H1 (cell line): ENCODE data around the gene ACHE. TPM values are rescaled to one million over a fixed set of nuclear protein-coding genes. Genes with fewer than 3 reads are reported as not detected.

Experiments used
- CTCF ChIA-PET: fragments of 300-600 bp; sonication (Branson Sonifier 250); formaldehyde crosslinking; loops from one replicate; lab custom pipeline; 2021; ENCODE audit not compliant: partially characterized antibody; lab: Charles Lee
- POLR2A ChIA-PET: fragments of 300-600 bp; sonication (Branson Sonifier 250); formaldehyde crosslinking; loops from one replicate; lab custom pipeline; 2021; ENCODE audit warnings: inconsistent platforms; ENCODE audit not compliant: partially characterized antibody; lab: Charles Lee
- DNase-seq, 2 experiments: peaks; one replicate each; pipeline versions ENCODE4 v3.0.0 to v3.0.0-alpha.2; 2010 to 2022; ENCODE audit warnings: low spot score in 2 of 2, low read depth in 1 of 2, mixed read lengths in 1 of 2
- FAIRE-seq: peaks from 2 replicates; lab custom pipeline; 2011; peaks lifted over from hg19 to GRCh38; lab: Jason Lieb, UNC
- H2AFZ ChIP-seq: 2 replicates; pipeline ENCODE4 v1.8.1; 2012; ENCODE audit warnings: low read length, inconsistent platforms
- H2AK5ac ChIP-seq: 2 replicates; pipeline ENCODE4 v1.6.1; 2013; ENCODE audit warnings: low read depth, low read length
- H2BK120ac ChIP-seq: replicated peaks from 2 replicates; pipeline ENCODE3; 2013; ENCODE audit warnings: low read depth, low read length, inconsistent platforms
- H2BK12ac ChIP-seq: 2 replicates; pipeline ENCODE4 v1.6.1; 2013; ENCODE audit warnings: low read depth, low read length
- H2BK15ac ChIP-seq: 2 replicates; pipeline ENCODE4 v1.6.1; 2013; ENCODE audit warnings: low read length
- H2BK20ac ChIP-seq: 2 replicates; pipeline ENCODE4 v1.6.1; 2013; ENCODE audit warnings: low read length
- H2BK5ac ChIP-seq: 2 replicates; pipeline ENCODE4 v1.6.1; 2013; ENCODE audit warnings: low read depth, low read length
- H3K14ac ChIP-seq: 2 replicates; pipeline ENCODE4 v1.6.1; 2013; ENCODE audit warnings: inconsistent platforms; ENCODE audit not compliant: insufficient read length
- H3K18ac ChIP-seq: 2 replicates; pipeline ENCODE4 v1.6.1; 2013; ENCODE audit warnings: low read length; ENCODE audit errors: extremely low read depth
- H3K23ac ChIP-seq: 2 replicates; pipeline ENCODE4 v1.6.1; 2013; ENCODE audit warnings: inconsistent platforms; ENCODE audit not compliant: insufficient read length
- H3K23me2 ChIP-seq: 2 replicates; pipeline ENCODE4 v1.6.1; 2013; ENCODE audit warnings: low read depth, low read length
- H3K27ac ChIP-seq: 2 replicates; pipeline ENCODE4 v1.6.1; 2011; ENCODE audit warnings: low read depth, low read length, inconsistent platforms
- H3K27me3 ChIP-seq, 4 experiments: replicated peaks in 1 of 4; 1 replicate in 1 of 4; 2 replicates in 3 of 4; pipeline versions ENCODE4 v1.6.1 to v1.8.1; 2011 to 2013; ENCODE audit warnings: low read length in 3 of 4, mild to moderate bottlenecking in 3 of 4, inconsistent platforms in 2 of 4, mixed read lengths in 2 of 4, moderate library complexity in 1 of 4; ENCODE audit not compliant: control insufficient read depth in 3 of 4, insufficient read depth in 3 of 4; ENCODE audit errors: extremely low read depth in 1 of 4
- H3K36me3 ChIP-seq, 4 experiments: 2 replicates each; pipeline versions ENCODE4 v1.6.1 to v1.8.1; 2011 to 2013; ENCODE audit warnings: mild to moderate bottlenecking in 4 of 4, low read length in 3 of 4, moderate library complexity in 2 of 4, control low read depth in 1 of 4, inconsistent platforms in 1 of 4; ENCODE audit not compliant: insufficient read depth in 4 of 4, control insufficient read depth in 2 of 4
- H3K4ac ChIP-seq: replicated peaks from 2 replicates; pipeline ENCODE3; 2013; ENCODE audit warnings: low read length, low read depth, mixed read lengths, inconsistent platforms; ENCODE audit not compliant: insufficient read length
- H3K4me1 ChIP-seq, 4 experiments: replicated peaks in 1 of 4; 1 replicate in 1 of 4; 2 replicates in 3 of 4; pipeline versions ENCODE4 v1.6.1 to v1.8.1; 2011 to 2013; ENCODE audit warnings: low read length in 3 of 4, inconsistent platforms in 2 of 4, mixed read lengths in 1 of 4; ENCODE audit not compliant: insufficient read depth in 4 of 4, control insufficient read depth in 3 of 4
- H3K4me2 ChIP-seq, 2 experiments: 2 replicates each; pipeline versions ENCODE4 v1.6.1 to v1.8.1; 2011 to 2013; ENCODE audit warnings: low read depth in 2 of 2, low read length in 2 of 2, control low read depth in 1 of 2, inconsistent platforms in 1 of 2, mild to moderate bottlenecking in 1 of 2; ENCODE audit not compliant: insufficient read depth in 1 of 2
- H3K4me3 ChIP-seq, 4 experiments: fragments of 200-600, 300-600 bp in 1 of 4; sonication (generic), shearing (Covaris generic), sonication (Bioruptor Twin) in 1 of 4; 2 replicates each; pipeline versions ENCODE4 v1.5.1 to v1.8.1; 2011 to 2016; ENCODE audit warnings: low read length in 4 of 4, low read depth in 3 of 4, control low read depth in 2 of 4, inconsistent platforms in 2 of 4, mild to moderate bottlenecking in 2 of 4, mixed read lengths in 1 of 4, moderate library complexity in 1 of 4; ENCODE audit not compliant: insufficient read depth in 2 of 4; ENCODE audit errors: extremely low read depth in 1 of 4
- H3K56ac ChIP-seq: replicated peaks from 2 replicates; pipeline ENCODE3; 2013; ENCODE audit warnings: low read depth, mild to moderate bottlenecking, mixed read lengths, low read length, inconsistent platforms; ENCODE audit not compliant: insufficient read length
- H3K79me1 ChIP-seq: 2 replicates; pipeline ENCODE4 v1.6.1; 2013; ENCODE audit warnings: low read depth, low read length, control low read depth
- H3K79me2 ChIP-seq, 2 experiments: 2 replicates each; pipeline versions ENCODE4 v1.6.1 to v1.8.1; 2012 to 2013; ENCODE audit warnings: low read length in 2 of 2, mild to moderate bottlenecking in 2 of 2, inconsistent platforms in 1 of 2; ENCODE audit not compliant: insufficient read depth in 2 of 2, control insufficient read depth in 1 of 2
- H3K9ac ChIP-seq, 4 experiments: replicated peaks in 1 of 4; 1 replicate in 1 of 4; 2 replicates in 3 of 4; pipeline versions ENCODE4 v1.6.1 to v1.8.1; 2011 to 2013; ENCODE audit warnings: low read depth in 3 of 4, low read length in 3 of 4, control low read depth in 2 of 4, mild to moderate bottlenecking in 2 of 4, moderate library complexity in 2 of 4, inconsistent platforms in 1 of 4; ENCODE audit errors: extremely low read depth in 1 of 4
- H3K9me3 ChIP-seq, 2 experiments: 2 replicates each; pipeline versions ENCODE4 v1.6.1 to v1.8.1; 2012 to 2013; ENCODE audit warnings: mild to moderate bottlenecking in 2 of 2, moderate library complexity in 2 of 2, control low read depth in 1 of 2, inconsistent platforms in 1 of 2, low read depth in 1 of 2, low read length in 1 of 2, mixed read lengths in 1 of 2; ENCODE audit not compliant: insufficient read depth in 2 of 2
- H4K20me1 ChIP-seq, 2 experiments: replicated peaks in 1 of 2; 2 replicates each; pipeline versions ENCODE3 to v1.8.1; 2011 to 2013; ENCODE audit warnings: inconsistent platforms in 2 of 2, low read length in 2 of 2, mild to moderate bottlenecking in 1 of 2; ENCODE audit not compliant: insufficient read depth in 2 of 2, control insufficient read depth in 1 of 2
- H4K5ac ChIP-seq: 2 replicates; pipeline ENCODE4 v1.6.1; 2013; ENCODE audit warnings: low read length, low read depth, mixed read lengths, inconsistent platforms; ENCODE audit not compliant: insufficient read length
- H4K8ac ChIP-seq: 2 replicates; pipeline ENCODE4 v1.8.0; 2013; ENCODE audit warnings: mild to moderate bottlenecking, moderate library complexity, low read length, inconsistent platforms; ENCODE audit not compliant: insufficient read depth; ENCODE audit errors: extremely low read depth
- H4K91ac ChIP-seq: replicated peaks from 2 replicates; pipeline ENCODE3; 2013; ENCODE audit warnings: low read length, mixed read lengths, inconsistent platforms; ENCODE audit not compliant: insufficient read length
- ASH2L ChIP-seq: fragments of 200-600, 300-600 bp; sonication (generic); IDR thresholded peaks from one replicate; pipeline ENCODE4 v1.7.1; 2017; ENCODE audit warnings: low read length
- CEBPB ChIP-seq: IDR thresholded peaks from 2 replicates; pipeline ENCODE4 v1.6.1; 2012; ENCODE audit warnings: low read depth, low read length
- GTF2F1 ChIP-seq: IDR thresholded peaks from 2 replicates; pipeline ENCODE4 v1.6.1; 2012; ENCODE audit warnings: low read depth, low read length, improper control_type of control experiment, borderline replicate concordance
- MAFK ChIP-seq: IDR thresholded peaks from 2 replicates; pipeline ENCODE4 v1.6.1; 2012; ENCODE audit warnings: low read depth, mild to moderate bottlenecking, improper control_type of control experiment, low read length
- RNF2 ChIP-seq: fragments of 200-900, 300-1000 bp; sonication (generic); IDR thresholded peaks from 2 replicates; pipeline ENCODE4 v1.7.1; 2016; ENCODE audit warnings: borderline replicate concordance, low read depth, mild to moderate bottlenecking, antibody characterized with exemption, low read length; ENCODE audit not compliant: poor library complexity, severe bottlenecking; ENCODE audit errors: missing control alignments
- RXRA ChIP-seq: IDR thresholded peaks from 2 replicates; pipeline ENCODE4 v1.6.1; 2011; ENCODE audit warnings: low read depth, mild to moderate bottlenecking, low read length, moderate library complexity; ENCODE audit not compliant: insufficient read depth
- USF2 ChIP-seq: IDR thresholded peaks from 2 replicates; pipeline ENCODE4 v1.6.1; 2011; ENCODE audit warnings: low read length, improper control_type of control experiment
- ZNF274 ChIP-seq: IDR thresholded peaks from 2 replicates; pipeline ENCODE4 v1.7.0; 2012; ENCODE audit warnings: low read length, borderline replicate concordance; ENCODE audit errors: extremely low read depth
- WGBS, 2 experiments: shearing (Covaris generic) in 1 of 2; methylation state at CpG; one replicate each; pipeline versions ENCODE4 v1.1.6 to v1.1.7; 2013 to 2015; ENCODE audit warnings: low lambda C conversion rate in 2 of 2, mixed read lengths in 2 of 2, inconsistent platforms in 1 of 2, low coverage in 1 of 2, missing lambda C conversion rate in 1 of 2; ENCODE audit not compliant: insufficient replicate concordance in 2 of 2, insufficient coverage in 1 of 2, insufficient read length in 1 of 2; ENCODE audit errors: extremely low coverage in 1 of 2, missing lambda C conversion rate in 1 of 2; 5-methylcytosine and 5-hydroxymethylcytosine counted together
- polyA plus RNA-seq, 7 experiments: library from polyadenylated mRNA; depleted of rRNA in 3 of 7; stranded (reverse) in 5 of 7; unstranded in 2 of 7; fragments of >200 nt in 5 of 7; fragments of 200-250 nt in 2 of 7; gene quantifications; 1 replicate in 5 of 7; 2 replicates in 1 of 7; 4 replicates in 1 of 7; pipeline versions ENCODE4 v1.2.1 to v1.2.3, GENCODE V29; 2011 to 2013; ENCODE audit warnings: missing spikeins in 2 of 7, mixed read lengths in 2 of 7
- total RNA-seq: library from RNA; stranded (reverse); fragmentation: NEBNext Ultra II Directional; extraction: Animal tissue kit (Norgen Biotek cat#: 25700); gene quantifications from 2 replicates; pipeline ENCODE4 v1.2.1, GENCODE V29; 2021

Gene ACHE
- total and polyA plus RNA-seq, 2 of the 8 experiments (the other 6 are each of a cell fraction or from before 2014, with no cell fraction given): 1.4 to 4.3 TPM

GRCh38 chr7:100887516-100888290 is 8.0 kb downstream of the ACHE start:
- no peak for FAIRE-seq
- peaks cover 0 to 30% of the 10 kb centered on the region in 2 experiments; a peak in 2 of 4 replicates for H3K79me2 ChIP-seq
- no peak for TF ChIP-seq MAFK
- no peak for TF ChIP-seq ASH2L
- TF ChIP-seq RXRA: no peak
- no peak for TF ChIP-seq ZNF274
- no peak for TF ChIP-seq CEBPB
- no peak for TF ChIP-seq GTF2F1
- TF ChIP-seq RNF2: no peak
- no peak for TF ChIP-seq USF2

More at GRCh38 chr7:100887516-100888290, 8.0 kb downstream of the ACHE start:
- H2BK120ac ChIP-seq: no peak overlapping the region
- no peak overlapping the region; the same call in 1 of the 2 replicates for H2BK5ac ChIP-seq
- H3K23ac ChIP-seq: no peak overlapping the region
- H3K18ac ChIP-seq: no peak overlapping the region
- no peaks in the 10 kb centered on the region; a peak in 1 of 4 replicates for H3K9me3 ChIP-seq
- no peak for DNase-seq
- H3K14ac ChIP-seq: no peak overlapping the region
- H3K4ac ChIP-seq: no peak overlapping the region
- no peak overlapping the region for H3K9ac ChIP-seq
- no peak overlapping the region for H2BK15ac ChIP-seq
- H3K56ac ChIP-seq: no peak overlapping the region
- peaks cover 0 to 18% (median 5%) of the 10 kb centered on the region in 4 experiments; a peak in 6 of 7 replicates for H3K4me1 ChIP-seq
- no peak overlapping the region for H4K5ac ChIP-seq
- no peak overlapping the region for H2AFZ ChIP-seq
- H3K23me2 ChIP-seq: peaks cover 20% of the 10 kb centered on the region; the same call in 1 of the 2 replicates
- WGBS, 2 experiments: 85% methylated on average over 21 of the region's 21 CpGs; no CpG with 5 or more reads in 1 of the 2 experiments
- H3K36me3 ChIP-seq: peaks cover 40 to 62% (median 52%) of the 10 kb centered on the region in 4 experiments
- peaks cover 15 to 20% of the 10 kb centered on the region in 2 experiments for H4K20me1 ChIP-seq
- peak overlapping the region; percentile 3; the same call in 1 of the 2 replicates for H2BK12ac ChIP-seq
- no peak overlapping the region for H3K27ac ChIP-seq
- H2AK5ac ChIP-seq: no peak overlapping the region
- no peaks in the 10 kb centered on the region for H3K27me3 ChIP-seq
- no peak overlapping the region for H2BK20ac ChIP-seq
- H3K4me3 ChIP-seq: peak overlapping the region in 1 of 4 experiments; percentile 91; a peak in 2 of 8 replicates
- peak overlapping the region; percentile 86 to 91 for H3K4me2 ChIP-seq
- ChIA-PET POLR2A (interaction anchor here (0.6 to 10.1 kb wide), 11 partner anchors 14 to 787 kb away, joined by 3 to 313 read pairs (median 3); partner anchors contain the start of genes SRRT and TRIP6), CTCF (interaction anchor here (0.5 to 3.4 kb wide), 9 partner anchors 10 to 305 kb away, joined by 3 to 14 read pairs (median 3); partner anchors contain the start of gene POP7)
- H3K79me1 ChIP-seq: peaks cover 14% of the 10 kb centered on the region
- H4K91ac ChIP-seq: no peak overlapping the region
- H4K8ac ChIP-seq: no peak overlapping the region
